Loucy (cell line): ENCODE data around the gene RXRG.

Experiments used
- EZH2phosphoT487 ChIP-seq: fragments of 200-600 bp; IDR thresholded peaks from 2 replicates; pipeline ENCODE4 v1.6.1; 2018; ENCODE audit warnings: antibody characterized with exemption, mild to moderate bottlenecking, moderate library complexity, borderline replicate concordance
- TF ChIP-seq, protein P1 (sequence below): fragments of 200-600 bp; sonication (generic); conservative IDR thresholded peaks from 2 replicates; pipeline ENCODE4 v1.5.1; 2014; ENCODE audit warnings: mild to moderate bottlenecking, antibody characterized with exemption, low read length

DNA sequence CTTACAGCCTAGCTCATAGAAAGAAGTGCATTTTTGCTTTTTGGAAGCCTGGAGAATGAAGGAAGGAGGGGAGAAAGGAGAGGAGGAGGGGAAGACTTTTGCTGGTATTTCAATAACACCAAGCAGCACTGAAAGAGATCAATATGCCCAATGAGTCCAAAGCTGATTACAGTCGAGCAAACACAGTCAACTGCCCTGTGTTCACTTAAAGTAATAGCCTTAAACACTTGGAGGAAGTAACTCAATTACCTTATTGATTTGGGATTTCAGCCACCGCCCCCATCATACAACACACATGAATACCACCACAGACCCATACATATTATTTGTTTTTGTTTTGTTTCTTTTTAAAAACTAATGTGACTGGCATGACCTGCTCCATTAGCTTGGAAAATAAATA lies 23.3 kb upstream of the RXRG start:
- TF ChIP-seq, protein P1, sequence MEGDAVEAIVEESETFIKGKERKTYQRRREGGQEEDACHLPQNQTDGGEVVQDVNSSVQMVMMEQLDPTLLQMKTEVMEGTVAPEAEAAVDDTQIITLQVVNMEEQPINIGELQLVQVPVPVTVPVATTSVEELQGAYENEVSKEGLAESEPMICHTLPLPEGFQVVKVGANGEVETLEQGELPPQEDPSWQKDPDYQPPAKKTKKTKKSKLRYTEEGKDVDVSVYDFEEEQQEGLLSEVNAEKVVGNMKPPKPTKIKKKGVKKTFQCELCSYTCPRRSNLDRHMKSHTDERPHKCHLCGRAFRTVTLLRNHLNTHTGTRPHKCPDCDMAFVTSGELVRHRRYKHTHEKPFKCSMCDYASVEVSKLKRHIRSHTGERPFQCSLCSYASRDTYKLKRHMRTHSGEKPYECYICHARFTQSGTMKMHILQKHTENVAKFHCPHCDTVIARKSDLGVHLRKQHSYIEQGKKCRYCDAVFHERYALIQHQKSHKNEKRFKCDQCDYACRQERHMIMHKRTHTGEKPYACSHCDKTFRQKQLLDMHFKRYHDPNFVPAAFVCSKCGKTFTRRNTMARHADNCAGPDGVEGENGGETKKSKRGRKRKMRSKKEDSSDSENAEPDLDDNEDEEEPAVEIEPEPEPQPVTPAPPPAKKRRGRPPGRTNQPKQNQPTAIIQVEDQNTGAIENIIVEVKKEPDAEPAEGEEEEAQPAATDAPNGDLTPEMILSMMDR: no peak
- no peak for TF ChIP-seq EZH2phosphoT487
